A673 (cell line): ENCODE data around the gene SPDYA. TPM values are rescaled to one million over a fixed set of nuclear protein-coding genes. Genes with fewer than 3 reads are reported as not detected.

Experiments used
- BruUV-seq: library from RNA; stranded (reverse); fragments of 400-500 nt; replicated peaks from 2 replicates; lab custom pipeline; 2021; lab: Mats Ljungman, UMichigan
- CTCF ChIA-PET: fragments of 300-600 bp; sonication (Branson Sonifier 250); formaldehyde crosslinking; loops from one replicate; lab custom pipeline; 2022; ENCODE audit warnings: antibody characterized with exemption; lab: Charles Lee
- POLR2A ChIA-PET: fragments of 300-600 bp; sonication (Branson Sonifier 250); formaldehyde crosslinking; loops from one replicate; lab custom pipeline; 2022; ENCODE audit warnings: antibody characterized with exemption; ENCODE audit not compliant: low non-redundant PET; lab: Charles Lee
- DNase-seq: peaks from one replicate; pipeline ENCODE4 v3.0.0-alpha.2; 2015; ENCODE audit warnings: low spot score
- H3K27ac ChIP-seq: fragments of 200-600 bp; sonication (generic); 2 replicates; pipeline ENCODE4 v1.5.1; 2016; ENCODE audit warnings: mixed run types, low read depth, mild to moderate bottlenecking, mixed read lengths, antibody characterized with exemption, low read length; ENCODE audit not compliant: poor library complexity, severe bottlenecking
- H3K27me3 ChIP-seq: fragments of 200-600 bp; sonication (generic); replicated peaks from 2 replicates; pipeline ENCODE4 v1.6.1; 2017; ENCODE audit warnings: mixed run types, low read depth, mild to moderate bottlenecking, mixed read lengths, antibody characterized with exemption, low read length; ENCODE audit not compliant: insufficient read depth, poor library complexity
- H3K36me3 ChIP-seq: fragments of 200-600 bp; sonication (generic); 2 replicates; pipeline ENCODE4 v1.6.1; 2016; ENCODE audit warnings: mixed run types, mild to moderate bottlenecking, mixed read lengths, antibody characterized with exemption, low read length; ENCODE audit not compliant: insufficient read depth, poor library complexity, severe bottlenecking
- H3K4me1 ChIP-seq: fragments of 200-600 bp; sonication (generic); 2 replicates; pipeline ENCODE4 v1.6.1; 2017; ENCODE audit warnings: mixed run types, mild to moderate bottlenecking, mixed read lengths, antibody characterized with exemption, low read length; ENCODE audit not compliant: insufficient read depth, poor library complexity, severe bottlenecking
- H3K4me3 ChIP-seq: fragments of 200-600 bp; sonication (generic); 2 replicates; pipeline ENCODE4 v1.5.1; 2016; ENCODE audit warnings: low read depth, mixed run types, mild to moderate bottlenecking, mixed read lengths, low read length; ENCODE audit not compliant: poor library complexity, severe bottlenecking
- H3K9me3 ChIP-seq: fragments of 200-600 bp; sonication (generic); 2 replicates; pipeline ENCODE4 v1.6.1; 2016; ENCODE audit warnings: mixed run types, low read depth, mild to moderate bottlenecking, mixed read lengths, antibody characterized with exemption, low read length; ENCODE audit not compliant: poor library complexity, severe bottlenecking
- CTCF ChIP-seq: fragments of 300-800, 200-600 bp; sonication (generic); conservative IDR thresholded peaks from 2 replicates; pipeline ENCODE4 v1.5.1; 2017; ENCODE audit warnings: low read depth, mild to moderate bottlenecking, antibody characterized with exemption, low read length, moderate library complexity, mixed read lengths
- EZH2 ChIP-seq: fragments of 200-600 bp; sonication (generic); IDR thresholded peaks from 2 replicates; pipeline ENCODE4 v1.6.1; 2017; ENCODE audit warnings: borderline replicate concordance, low read depth, mild to moderate bottlenecking, mixed read lengths, antibody characterized with exemption, low read length; ENCODE audit not compliant: poor library complexity, severe bottlenecking
- intact Hi-C: fragments of 100-400 bp; cut with micrococcal nuclease; formaldehyde crosslinking; loops from one replicate; pipeline ENCODE4 v1.10.0; 2022; ENCODE audit not compliant: unreplicated experiment
- total RNA-seq: library from RNA; stranded (reverse); gene quantifications from 2 replicates; pipeline ENCODE4 v1.2.3, GENCODE V29; 2021

The SPDYA gene
- total RNA-seq, 1 experiment from 2014 or later: 1.2 TPM

DNA sequence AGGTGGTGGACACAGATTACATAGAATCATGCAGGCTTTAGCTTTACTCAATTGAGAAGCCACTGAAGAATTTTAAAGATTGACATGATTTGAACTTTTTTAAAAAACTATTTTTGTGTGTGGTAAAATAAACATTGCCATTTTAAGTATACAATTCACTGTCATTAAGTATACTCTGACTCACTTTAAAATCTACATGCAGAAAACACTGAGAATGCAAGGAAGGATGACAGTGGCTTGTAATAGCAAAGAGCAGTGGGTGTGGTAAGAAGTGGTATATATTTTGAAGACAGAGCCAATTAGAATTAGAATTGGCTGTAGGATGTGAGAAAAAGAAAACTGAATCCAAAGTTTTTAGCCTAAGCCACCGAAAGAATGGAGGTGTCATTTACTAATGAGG is 44.6 kb downstream of the SPDYA start:
- DNase-seq: no peak
- no peaks in the 10 kb centered on the region for H3K27me3 ChIP-seq
- POLR2A ChIA-PET: no interaction called here
- H3K4me3 ChIP-seq: no peak overlapping the region
- TF ChIP-seq CTCF (no peak), EZH2 (no peak)
- intact Hi-C loops: no loop called here
- H3K4me1 ChIP-seq: no peaks in the 10 kb centered on the region
- no peaks in the 10 kb centered on the region for H3K9me3 ChIP-seq
- no peaks in the 10 kb centered on the region for H3K36me3 ChIP-seq
- CTCF ChIA-PET: no interaction called here
- BruUV-seq: no TSS peak
- no peak overlapping the region for H3K27ac ChIP-seq

DNA sequence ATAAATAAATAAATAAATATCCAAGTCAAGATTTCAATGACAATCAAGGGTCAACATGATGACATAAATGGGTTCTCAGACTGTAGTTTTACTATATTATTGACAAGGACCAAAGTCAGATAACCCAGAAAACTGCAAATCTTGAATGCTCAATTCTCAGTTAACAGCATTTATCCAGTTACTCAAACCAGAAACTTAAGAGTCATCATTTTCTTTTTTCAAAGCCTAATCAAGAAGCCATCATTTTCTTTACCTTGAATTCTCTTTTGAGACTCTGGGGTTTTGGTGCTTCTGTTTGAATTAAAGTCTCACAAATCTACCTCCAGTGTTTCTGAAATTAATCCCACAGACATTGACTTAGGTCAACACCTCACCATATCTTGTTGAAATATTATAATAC is 45.3 kb downstream of the SPDYA start:
- POLR2A ChIA-PET: no interaction called here
- H3K27ac ChIP-seq: no peak overlapping the region
- no peaks in the 10 kb centered on the region for H3K9me3 ChIP-seq
- intact Hi-C loops: no loop called here
- DNase-seq: no peak
- H3K4me1 ChIP-seq: no peaks in the 10 kb centered on the region
- H3K4me3 ChIP-seq: no peak overlapping the region
- TF ChIP-seq EZH2: no peak
- no peak for TF ChIP-seq CTCF
- peaks cover 4% of the 10 kb centered on the region for H3K36me3 ChIP-seq
- CTCF ChIA-PET: no interaction called here
- no TSS peak for BruUV-seq
- H3K27me3 ChIP-seq: no peaks in the 10 kb centered on the region

- H3K4me1 ChIP-seq: peaks cover 13% of the 10 kb centered on the region
- DNase-seq: no peak
- intact Hi-C loops: no loop called here
Observed at GRCh38 chr2:28868611-28869010, 58.0 kb downstream of the SPDYA start.

More at GRCh38 chr2:28868611-28869010, 58.0 kb downstream of the SPDYA start:
- POLR2A ChIA-PET: no interaction called here
- H3K27ac ChIP-seq: no peak overlapping the region
- TF ChIP-seq CTCF (no peak), EZH2 (no peak)
- H3K36me3 ChIP-seq: no peaks in the 10 kb centered on the region
- peak overlapping the region; percentile 91 for H3K4me3 ChIP-seq
- BruUV-seq: no TSS peak
- H3K9me3 ChIP-seq: no peaks in the 10 kb centered on the region
- no peaks in the 10 kb centered on the region for H3K27me3 ChIP-seq
- CTCF ChIA-PET: no interaction called here
